Panc1 (cell line): ENCODE measurements around the gene ARCN1.

Experiments used
- POLR2AphosphoS5 ChIP-seq: IDR thresholded peaks from 2 replicates; pipeline ENCODE4 v1.6.1; 2012; ENCODE audit warnings: mild to moderate bottlenecking, low read depth, low read length, moderate library complexity
- TCF7L2 ChIP-seq: IDR thresholded peaks from 2 replicates; pipeline ENCODE4 v1.6.1; 2011; ENCODE audit warnings: mild to moderate bottlenecking, low read depth, low read length, inconsistent platforms
- TF ChIP-seq, protein P1 (sequence below): fragments of 450-650 bp; IDR thresholded peaks from 2 replicates; pipeline ENCODE4 v1.5.1; 2017; ENCODE audit warnings: mild to moderate bottlenecking
- TF ChIP-seq, protein P2 (sequence below), 2 experiments: IDR thresholded peaks; 2 replicates each; pipeline ENCODE4 v1.6.1; 2011 to 2012; ENCODE audit warnings: low read depth in 2 of 2, control low read depth in 1 of 2, low read length in 1 of 2, mild to moderate bottlenecking in 1 of 2, moderate library complexity in 1 of 2; ENCODE audit not compliant: insufficient read depth in 1 of 2

DNA sequence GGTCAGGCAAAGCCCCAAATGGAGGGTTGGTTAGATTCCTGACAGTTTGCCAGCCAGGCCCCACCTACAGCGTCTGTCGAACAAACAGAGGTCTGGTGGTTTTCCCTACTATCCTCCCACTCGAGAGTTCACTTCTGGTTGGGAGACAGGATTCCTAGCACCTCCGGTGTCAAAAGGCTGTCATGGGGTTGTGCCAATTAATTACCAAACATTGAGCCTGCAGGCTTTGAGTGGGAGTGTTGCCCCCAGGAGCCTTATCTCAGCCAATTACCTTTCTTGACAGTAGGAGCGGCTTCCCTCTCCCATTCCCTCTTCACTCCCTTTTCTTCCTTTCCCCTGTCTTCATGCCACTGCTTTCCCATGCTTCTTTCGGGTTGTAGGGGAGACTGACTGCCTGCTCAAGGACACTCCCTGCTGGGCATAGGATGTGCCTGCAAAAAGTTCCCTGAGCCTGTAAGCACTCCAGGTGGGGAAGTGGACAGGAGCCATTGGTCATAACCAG lies 49.6 kb upstream of the ARCN1 start:
- TF ChIP-seq, protein P1, sequence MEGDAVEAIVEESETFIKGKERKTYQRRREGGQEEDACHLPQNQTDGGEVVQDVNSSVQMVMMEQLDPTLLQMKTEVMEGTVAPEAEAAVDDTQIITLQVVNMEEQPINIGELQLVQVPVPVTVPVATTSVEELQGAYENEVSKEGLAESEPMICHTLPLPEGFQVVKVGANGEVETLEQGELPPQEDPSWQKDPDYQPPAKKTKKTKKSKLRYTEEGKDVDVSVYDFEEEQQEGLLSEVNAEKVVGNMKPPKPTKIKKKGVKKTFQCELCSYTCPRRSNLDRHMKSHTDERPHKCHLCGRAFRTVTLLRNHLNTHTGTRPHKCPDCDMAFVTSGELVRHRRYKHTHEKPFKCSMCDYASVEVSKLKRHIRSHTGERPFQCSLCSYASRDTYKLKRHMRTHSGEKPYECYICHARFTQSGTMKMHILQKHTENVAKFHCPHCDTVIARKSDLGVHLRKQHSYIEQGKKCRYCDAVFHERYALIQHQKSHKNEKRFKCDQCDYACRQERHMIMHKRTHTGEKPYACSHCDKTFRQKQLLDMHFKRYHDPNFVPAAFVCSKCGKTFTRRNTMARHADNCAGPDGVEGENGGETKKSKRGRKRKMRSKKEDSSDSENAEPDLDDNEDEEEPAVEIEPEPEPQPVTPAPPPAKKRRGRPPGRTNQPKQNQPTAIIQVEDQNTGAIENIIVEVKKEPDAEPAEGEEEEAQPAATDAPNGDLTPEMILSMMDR, result peak; percentile 81
- TF ChIP-seq POLR2AphosphoS5 (no peak), TCF7L2 (no peak)
- TF ChIP-seq, protein P2, sequence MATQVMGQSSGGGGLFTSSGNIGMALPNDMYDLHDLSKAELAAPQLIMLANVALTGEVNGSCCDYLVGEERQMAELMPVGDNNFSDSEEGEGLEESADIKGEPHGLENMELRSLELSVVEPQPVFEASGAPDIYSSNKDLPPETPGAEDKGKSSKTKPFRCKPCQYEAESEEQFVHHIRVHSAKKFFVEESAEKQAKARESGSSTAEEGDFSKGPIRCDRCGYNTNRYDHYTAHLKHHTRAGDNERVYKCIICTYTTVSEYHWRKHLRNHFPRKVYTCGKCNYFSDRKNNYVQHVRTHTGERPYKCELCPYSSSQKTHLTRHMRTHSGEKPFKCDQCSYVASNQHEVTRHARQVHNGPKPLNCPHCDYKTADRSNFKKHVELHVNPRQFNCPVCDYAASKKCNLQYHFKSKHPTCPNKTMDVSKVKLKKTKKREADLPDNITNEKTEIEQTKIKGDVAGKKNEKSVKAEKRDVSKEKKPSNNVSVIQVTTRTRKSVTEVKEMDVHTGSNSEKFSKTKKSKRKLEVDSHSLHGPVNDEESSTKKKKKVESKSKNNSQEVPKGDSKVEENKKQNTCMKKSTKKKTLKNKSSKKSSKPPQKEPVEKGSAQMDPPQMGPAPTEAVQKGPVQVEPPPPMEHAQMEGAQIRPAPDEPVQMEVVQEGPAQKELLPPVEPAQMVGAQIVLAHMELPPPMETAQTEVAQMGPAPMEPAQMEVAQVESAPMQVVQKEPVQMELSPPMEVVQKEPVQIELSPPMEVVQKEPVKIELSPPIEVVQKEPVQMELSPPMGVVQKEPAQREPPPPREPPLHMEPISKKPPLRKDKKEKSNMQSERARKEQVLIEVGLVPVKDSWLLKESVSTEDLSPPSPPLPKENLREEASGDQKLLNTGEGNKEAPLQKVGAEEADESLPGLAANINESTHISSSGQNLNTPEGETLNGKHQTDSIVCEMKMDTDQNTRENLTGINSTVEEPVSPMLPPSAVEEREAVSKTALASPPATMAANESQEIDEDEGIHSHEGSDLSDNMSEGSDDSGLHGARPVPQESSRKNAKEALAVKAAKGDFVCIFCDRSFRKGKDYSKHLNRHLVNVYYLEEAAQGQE (IDR thresholded peaks at IDR 0.05; ENCODE audit: insufficient read depth in 1 of 2, low read depth in 2 of 2, low read length in 1 of 2), result no peak
